NT2/D1 (cell line): ENCODE data around the gene PHPT1.

Experiments
- YY1 ChIP-seq: IDR thresholded peaks from 2 replicates; pipeline ENCODE4 v1.6.1; 2011; ENCODE audit not compliant: insufficient read length, insufficient read depth
- ZNF274 ChIP-seq: IDR thresholded peaks from 2 replicates; pipeline ENCODE4 v1.6.1; 2011; ENCODE audit warnings: mild to moderate bottlenecking, low read depth, low read length

GRCh38 chr9:136821826-136822544, 27.2 kb upstream of the PHPT1 start:
- TF ChIP-seq ZNF274 = no peak
- no peak for TF ChIP-seq YY1
